ENCODE results near the gene ZDHHC8. TPM values are rescaled to one million over a fixed set of nuclear protein-coding genes. Genes with fewer than 3 reads are reported as not detected.
"Not testable (repeated sequence)": the region's sequence is repeated elsewhere in the genome, so short reads cannot be mapped to it uniquely, and the experiment has no call there.

Gene ZDHHC8
- total RNA-seq, 1 donor from 2014 or later: 42.4 TPM

GRCh38 chr22:20158391-20159036 is 26.9 kb downstream of the ZDHHC8 start:
- DNase-seq: no peak

DNA sequence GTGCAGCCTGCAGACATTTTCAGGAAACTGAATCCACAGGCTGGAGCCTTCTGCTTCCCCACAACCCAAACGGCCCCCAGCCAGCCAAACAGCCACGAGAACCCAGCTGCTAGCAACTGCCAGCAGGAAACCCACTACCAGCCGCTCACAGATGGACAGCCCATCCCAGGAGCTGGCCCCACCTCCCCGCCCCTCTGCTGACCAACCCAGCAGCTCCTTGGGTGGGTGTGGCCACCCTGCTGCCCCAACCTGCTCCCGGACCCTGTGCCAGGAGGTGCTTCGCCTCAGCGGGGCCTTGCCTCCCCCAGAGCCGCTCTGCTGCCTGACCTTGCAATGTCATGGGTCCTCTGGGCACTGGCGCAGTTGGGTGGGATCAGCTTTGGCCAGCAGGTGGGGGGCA is 27.5 kb downstream of the ZDHHC8 start:
- Histone ChIP-seq H3K27ac (replicated peaks) (no peak overlapping the region), H3K27me3 (ENCODE audit: low read depth) (peaks cover 25% of the 10 kb centered on the region), H3K9me3 (replicated peaks) (no peaks in the 10 kb centered on the region), H3K36me3 (no peaks in the 10 kb centered on the region), H3K4me1 (peaks cover 3% of the 10 kb centered on the region), H3K4me3 (no peak overlapping the region)
- intact Hi-C loops (cut with micrococcal nuclease): loop anchor here (5.0 kb wide), 1 partner anchor 128 kb away; no protein-coding TSS in a partner anchor
- DNase-seq: no peak
- TF ChIP-seq, protein P1, sequence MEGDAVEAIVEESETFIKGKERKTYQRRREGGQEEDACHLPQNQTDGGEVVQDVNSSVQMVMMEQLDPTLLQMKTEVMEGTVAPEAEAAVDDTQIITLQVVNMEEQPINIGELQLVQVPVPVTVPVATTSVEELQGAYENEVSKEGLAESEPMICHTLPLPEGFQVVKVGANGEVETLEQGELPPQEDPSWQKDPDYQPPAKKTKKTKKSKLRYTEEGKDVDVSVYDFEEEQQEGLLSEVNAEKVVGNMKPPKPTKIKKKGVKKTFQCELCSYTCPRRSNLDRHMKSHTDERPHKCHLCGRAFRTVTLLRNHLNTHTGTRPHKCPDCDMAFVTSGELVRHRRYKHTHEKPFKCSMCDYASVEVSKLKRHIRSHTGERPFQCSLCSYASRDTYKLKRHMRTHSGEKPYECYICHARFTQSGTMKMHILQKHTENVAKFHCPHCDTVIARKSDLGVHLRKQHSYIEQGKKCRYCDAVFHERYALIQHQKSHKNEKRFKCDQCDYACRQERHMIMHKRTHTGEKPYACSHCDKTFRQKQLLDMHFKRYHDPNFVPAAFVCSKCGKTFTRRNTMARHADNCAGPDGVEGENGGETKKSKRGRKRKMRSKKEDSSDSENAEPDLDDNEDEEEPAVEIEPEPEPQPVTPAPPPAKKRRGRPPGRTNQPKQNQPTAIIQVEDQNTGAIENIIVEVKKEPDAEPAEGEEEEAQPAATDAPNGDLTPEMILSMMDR (IDR thresholded peaks at IDR 0.05; ENCODE audit: borderline replicate concordance): no peak

More at GRCh38 chr22:20158391-20159036, 26.9 kb downstream of the ZDHHC8 start:
- TF ChIP-seq, protein P1 (IDR thresholded peaks at IDR 0.05; ENCODE audit: borderline replicate concordance): no peak
- peaks cover 3% of the 10 kb centered on the region for H3K4me1 ChIP-seq
- peaks cover 25% of the 10 kb centered on the region for H3K27me3 ChIP-seq (ENCODE audit: low read depth)
- no peaks in the 10 kb centered on the region for H3K9me3 ChIP-seq (replicated peaks)
- no peak overlapping the region for H3K4me3 ChIP-seq
- intact Hi-C loops (cut with micrococcal nuclease): loop anchor here (5.0 kb wide), 1 partner anchor 129 kb away; no protein-coding TSS in a partner anchor
- no peak overlapping the region for H3K27ac ChIP-seq (replicated peaks)
- H3K36me3 ChIP-seq: no peaks in the 10 kb centered on the region

GRCh38 chr22:20159531-20159930 is 27.9 kb downstream of the ZDHHC8 start:
- not testable (repeated sequence) for H3K9me3 ChIP-seq (replicated peaks); DNase-seq; H3K4me3 ChIP-seq; H3K27ac ChIP-seq (replicated peaks); H3K36me3 ChIP-seq; H3K4me1 ChIP-seq
- intact Hi-C loops (cut with micrococcal nuclease): loop anchor here (5.0 kb wide), 1 partner anchor 128 kb away; no protein-coding TSS in a partner anchor
- H3K27me3 ChIP-seq (ENCODE audit: low read depth): peaks cover 22% of the 10 kb centered on the region

- Histone ChIP-seq H3K9me3 (replicated peaks) (no peaks in the 10 kb centered on the region), H3K36me3 (no peaks in the 10 kb centered on the region), H3K4me1 (peaks cover 3% of the 10 kb centered on the region), H3K27ac (replicated peaks) (no peak overlapping the region), H3K4me3 (no peak overlapping the region), H3K27me3 (ENCODE audit: low read depth) (peaks cover 17% of the 10 kb centered on the region)
- no peak for DNase-seq
- intact Hi-C loops (cut with micrococcal nuclease): no loop called here
- TF ChIP-seq, protein P1 (IDR thresholded peaks at IDR 0.05; ENCODE audit: borderline replicate concordance): no peak
Measured at GRCh38 chr22:20160041-20160440, 28.4 kb downstream of the ZDHHC8 start.

GRCh38 chr22:20164863-20165262 is 33.3 kb downstream of the ZDHHC8 start:
- no peak overlapping the region for H3K27ac ChIP-seq (replicated peaks)
- H3K36me3 ChIP-seq: no peaks in the 10 kb centered on the region
- peaks cover 21% of the 10 kb centered on the region for H3K27me3 ChIP-seq (ENCODE audit: low read depth)
- no peak overlapping the region for H3K4me3 ChIP-seq
- DNase-seq: no peak
- intact Hi-C loops (cut with micrococcal nuclease): no loop called here
- no peaks in the 10 kb centered on the region for H3K4me1 ChIP-seq
- no peaks in the 10 kb centered on the region for H3K9me3 ChIP-seq (replicated peaks)
- TF ChIP-seq, protein P1 (IDR thresholded peaks at IDR 0.05; ENCODE audit: borderline replicate concordance): no peak

GRCh38 chr22:20165421-20165820 is 33.8 kb downstream of the ZDHHC8 start:
- intact Hi-C loops (cut with micrococcal nuclease): no loop called here
- H3K27me3 ChIP-seq (ENCODE audit: low read depth): peaks cover 21% of the 10 kb centered on the region
- TF ChIP-seq, protein P1 (IDR thresholded peaks at IDR 0.05; ENCODE audit: borderline replicate concordance): no peak
- no peak overlapping the region for H3K4me3 ChIP-seq
- no peak overlapping the region for H3K27ac ChIP-seq (replicated peaks)
- H3K36me3 ChIP-seq: no peaks in the 10 kb centered on the region
- no peaks in the 10 kb centered on the region for H3K4me1 ChIP-seq
- no peak for DNase-seq
- H3K9me3 ChIP-seq (replicated peaks): no peaks in the 10 kb centered on the region

Measured in left ventricle myocardium inferior (tissue), 1 donor.